Measurements from ENCODE around the gene TMEM144. TPM values are rescaled to one million over a fixed set of nuclear protein-coding genes. Genes with fewer than 3 reads are reported as not detected.
A peak's percentile ranks its signal among the peaks of the same experiment; 100 is the strongest.

Gene TMEM144
- 5.6 and 8.3 TPM in 2 replicates for total RNA-seq (ENCODE audit: low replicate concordance)

GRCh38 chr4:158209825-158210807 is at the start of gene TMEM144:
TMEM144 (plus strand) TSS chr4:158210486; CDS start chr4:158212668, 2,182 bp downstream.
- no peak for TF ChIP-seq CTCF (IDR thresholded peaks at IDR 0.05; ENCODE audit: insufficient read depth, low read length)
- peak; percentile 82 for DNase-seq (ENCODE audit: low read depth)
- H3K4me3 ChIP-seq (ENCODE audit: low read depth, low read length): peak within 1 kb of the TSS; percentile 62

- peak; percentile 98 for DNase-seq (ENCODE audit: low read depth)
- H3K4me3 ChIP-seq (ENCODE audit: low read depth, low read length): peak overlapping the region; percentile 22
Observed at GRCh38 chr4:158161551-158162354, 48.5 kb upstream of the TMEM144 start.

GRCh38 chr4:158162631-158163030 is 47.7 kb upstream of the TMEM144 start:
- peak; percentile 35 for DNase-seq (ENCODE audit: low read depth)
- H3K4me3 ChIP-seq (ENCODE audit: low read depth, low read length): no peak overlapping the region
- no peak for TF ChIP-seq CTCF (IDR thresholded peaks at IDR 0.05; ENCODE audit: insufficient read depth, low read length)

More at GRCh38 chr4:158161551-158162354, 48.5 kb upstream of the TMEM144 start:
- TF ChIP-seq CTCF (IDR thresholded peaks at IDR 0.05; ENCODE audit: insufficient read depth, low read length): no peak

- DNase-seq (ENCODE audit: low read depth): no peak
- no peak for TF ChIP-seq CTCF (IDR thresholded peaks at IDR 0.05; ENCODE audit: insufficient read depth, low read length)
- no peak overlapping the region for H3K4me3 ChIP-seq (ENCODE audit: low read depth, low read length)
Observed at GRCh38 chr4:158163941-158164767, 46.1 kb upstream of the TMEM144 start.

GRCh38 chr4:158164768-158165213 is 45.5 kb upstream of the TMEM144 start:
- no peak overlapping the region for H3K4me3 ChIP-seq (ENCODE audit: low read depth, low read length)
- DNase-seq (ENCODE audit: low read depth): peak; percentile 50
- TF ChIP-seq CTCF (IDR thresholded peaks at IDR 0.05; ENCODE audit: insufficient read depth, low read length): no peak

GRCh38 chr4:158166701-158167100 is 43.6 kb upstream of the TMEM144 start:
- no peak for TF ChIP-seq CTCF (IDR thresholded peaks at IDR 0.05; ENCODE audit: insufficient read depth, low read length)
- no peak overlapping the region for H3K4me3 ChIP-seq (ENCODE audit: low read depth, low read length)
- peak; percentile 26 for DNase-seq (ENCODE audit: low read depth)

All from fibroblast of the aortic adventitia (primary cell).